ENCODE measurements around the gene SH3PXD2A.

Gene SH3PXD2A

DNA sequence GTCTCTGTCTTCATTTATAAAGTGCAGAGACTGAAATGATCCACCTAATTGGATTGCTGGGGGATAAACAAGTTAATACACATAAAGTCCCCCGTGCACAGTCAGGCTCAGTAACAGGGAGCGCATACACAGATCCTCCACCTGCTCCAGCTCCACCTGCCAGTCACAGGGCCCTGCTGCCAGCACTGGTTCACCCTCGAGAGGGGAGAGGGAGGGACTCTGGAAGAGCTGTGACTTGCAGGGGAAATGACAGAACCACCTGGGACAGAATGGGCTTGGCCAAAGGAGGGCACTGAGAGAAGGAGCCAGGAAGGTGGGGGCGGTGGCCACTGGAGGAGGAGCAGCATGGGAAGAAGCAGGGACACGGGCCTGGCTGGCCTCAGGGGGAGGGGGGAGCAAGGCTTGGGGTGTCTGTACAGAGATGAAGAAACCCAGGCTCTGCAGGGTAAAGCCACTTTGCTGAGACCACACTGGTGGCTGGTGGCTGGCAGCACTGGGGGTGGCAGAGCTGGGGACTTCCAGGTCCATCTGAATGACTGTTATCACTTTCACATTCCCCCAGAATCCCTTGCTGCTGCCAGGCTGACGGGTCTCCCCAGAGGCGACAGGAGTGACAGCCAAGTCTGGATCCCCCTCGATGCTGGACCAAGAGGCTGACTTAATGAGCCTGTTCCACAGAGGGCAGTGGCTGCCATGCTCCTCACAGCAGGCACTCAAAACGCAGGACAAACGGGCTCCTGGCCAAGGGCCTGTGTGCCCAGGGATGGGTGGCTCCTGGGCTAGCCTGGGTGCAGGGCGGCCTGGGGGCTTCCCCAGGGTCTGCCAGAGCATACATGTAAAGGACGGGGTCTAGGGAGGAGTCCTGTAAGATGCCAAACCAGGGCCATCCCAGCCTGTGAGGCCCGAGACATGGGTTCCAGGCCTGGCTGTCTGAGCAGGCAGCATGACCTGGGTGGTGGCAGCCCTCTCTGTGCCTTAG is 151.1 kb downstream of the SH3PXD2A start:
- no peak for DNase-seq (ENCODE audit: low read depth, low spot score)
- no peak overlapping the region for H3K4me3 ChIP-seq (ENCODE audit: low read depth, low read length)
- TF ChIP-seq, protein P1, sequence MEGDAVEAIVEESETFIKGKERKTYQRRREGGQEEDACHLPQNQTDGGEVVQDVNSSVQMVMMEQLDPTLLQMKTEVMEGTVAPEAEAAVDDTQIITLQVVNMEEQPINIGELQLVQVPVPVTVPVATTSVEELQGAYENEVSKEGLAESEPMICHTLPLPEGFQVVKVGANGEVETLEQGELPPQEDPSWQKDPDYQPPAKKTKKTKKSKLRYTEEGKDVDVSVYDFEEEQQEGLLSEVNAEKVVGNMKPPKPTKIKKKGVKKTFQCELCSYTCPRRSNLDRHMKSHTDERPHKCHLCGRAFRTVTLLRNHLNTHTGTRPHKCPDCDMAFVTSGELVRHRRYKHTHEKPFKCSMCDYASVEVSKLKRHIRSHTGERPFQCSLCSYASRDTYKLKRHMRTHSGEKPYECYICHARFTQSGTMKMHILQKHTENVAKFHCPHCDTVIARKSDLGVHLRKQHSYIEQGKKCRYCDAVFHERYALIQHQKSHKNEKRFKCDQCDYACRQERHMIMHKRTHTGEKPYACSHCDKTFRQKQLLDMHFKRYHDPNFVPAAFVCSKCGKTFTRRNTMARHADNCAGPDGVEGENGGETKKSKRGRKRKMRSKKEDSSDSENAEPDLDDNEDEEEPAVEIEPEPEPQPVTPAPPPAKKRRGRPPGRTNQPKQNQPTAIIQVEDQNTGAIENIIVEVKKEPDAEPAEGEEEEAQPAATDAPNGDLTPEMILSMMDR (IDR thresholded peaks at IDR 0.05; ENCODE audit: low read depth, low read length): no peak
- in situ Hi-C loops (cut with HindIII; ENCODE audit: low sequenced_read_pairs): no loop called here

DNA sequence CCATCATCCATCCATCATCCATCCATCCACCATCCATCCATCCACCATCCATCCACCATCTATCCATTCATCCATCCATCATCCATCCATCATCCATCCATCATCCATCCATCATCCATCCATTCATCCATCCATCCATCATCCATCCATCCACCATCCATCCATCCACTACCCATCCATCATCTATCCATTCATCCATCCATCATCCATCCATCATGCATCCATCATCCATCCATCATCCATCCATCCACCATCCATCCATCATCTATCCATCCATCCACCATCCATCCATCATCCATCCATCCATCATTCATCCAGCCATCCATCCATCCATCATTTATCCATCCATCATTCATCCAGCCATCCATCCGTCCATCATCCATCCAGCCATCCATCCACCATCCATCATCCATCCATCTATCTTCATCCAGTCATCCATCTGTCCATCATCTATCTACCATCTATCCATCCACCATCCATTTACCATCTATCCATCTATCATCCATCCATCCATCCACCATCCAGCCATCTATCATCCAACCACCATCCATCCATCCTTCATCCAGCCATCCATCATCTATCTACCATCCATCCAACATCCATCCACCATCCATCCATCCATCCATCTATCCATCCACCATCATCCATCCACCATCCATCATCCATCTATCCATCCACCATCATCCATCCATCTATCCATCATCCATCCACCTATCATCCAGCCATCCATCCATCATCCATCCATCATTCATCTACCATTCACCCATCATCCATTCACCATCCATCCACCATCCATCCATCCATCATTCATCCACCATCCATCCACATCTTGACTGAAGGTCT is 153.8 kb downstream of the SH3PXD2A start:
- H3K4me3 ChIP-seq (ENCODE audit: low read depth, low read length): no peak overlapping the region

DNA sequence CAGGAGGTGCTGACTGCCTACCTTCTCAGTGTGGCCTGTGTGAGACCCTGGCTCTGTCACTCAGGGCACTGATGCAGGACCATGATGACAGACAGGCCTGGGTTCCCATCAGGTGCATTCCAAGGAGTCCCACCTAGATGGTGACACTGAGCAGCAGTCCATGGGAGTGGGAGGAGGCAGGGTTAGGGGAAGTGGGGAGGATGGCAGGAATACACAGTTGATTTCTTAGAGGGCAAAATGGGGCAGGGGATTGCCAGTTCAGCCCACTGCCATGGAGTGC is 155.0 kb downstream of the SH3PXD2A start:
- in situ Hi-C loops (cut with HindIII; ENCODE audit: low sequenced_read_pairs): no loop called here

More for the DNA sequence above, 153.8 kb downstream of the SH3PXD2A start:
- in situ Hi-C loops (cut with HindIII; ENCODE audit: low sequenced_read_pairs): no loop called here
- TF ChIP-seq, protein P1 (IDR thresholded peaks at IDR 0.05; ENCODE audit: low read depth, low read length): no peak
- no peak for DNase-seq (ENCODE audit: low read depth, low spot score)

DNA sequence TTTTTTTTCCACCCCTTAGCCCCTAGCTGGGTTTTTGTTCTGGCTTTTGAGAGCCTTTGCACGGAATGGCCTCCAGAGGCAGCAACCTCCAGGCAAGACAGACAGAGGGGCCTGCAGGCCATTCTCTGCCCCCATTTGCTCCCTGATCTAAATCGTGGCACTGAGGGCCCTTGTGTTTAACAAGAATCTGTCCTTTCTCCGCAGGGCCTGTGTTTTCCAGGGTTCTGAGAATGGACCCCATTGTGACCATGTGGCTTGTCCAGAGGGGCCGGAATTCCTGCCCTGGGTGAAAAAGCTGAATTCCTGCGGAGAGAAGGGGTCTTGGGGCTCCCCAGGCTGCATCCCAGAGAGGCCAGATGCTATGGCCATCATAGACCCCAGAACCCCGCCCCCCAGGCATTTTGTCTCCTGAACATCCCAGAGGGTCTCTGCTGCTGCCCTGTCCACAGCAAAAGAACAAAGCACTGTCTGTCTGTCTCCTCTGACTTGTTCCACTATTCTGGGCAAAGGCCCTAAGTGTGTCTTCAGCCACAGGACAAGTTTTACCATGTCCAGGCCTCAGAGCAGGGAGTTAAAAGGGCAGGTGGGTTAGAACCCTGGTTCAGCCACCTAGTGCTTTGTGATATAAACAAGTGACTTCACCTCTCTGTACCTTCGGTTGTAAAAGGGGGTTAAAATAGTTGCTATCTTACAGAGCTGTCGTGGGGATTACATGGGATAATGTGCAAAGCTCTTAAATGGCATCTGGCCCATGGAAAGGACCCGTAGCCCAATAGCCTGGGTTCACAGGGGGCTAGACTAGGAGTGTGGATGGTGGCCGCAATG is 155.6 kb downstream of the SH3PXD2A start:
- no peak for DNase-seq (ENCODE audit: low read depth, low spot score)
- no peak overlapping the region for H3K4me3 ChIP-seq (ENCODE audit: low read depth, low read length)
- in situ Hi-C loops (cut with HindIII; ENCODE audit: low sequenced_read_pairs): no loop called here
- TF ChIP-seq, protein P1 (IDR thresholded peaks at IDR 0.05; ENCODE audit: low read depth, low read length): peak; percentile 21

More for the DNA sequence above, 155.0 kb downstream of the SH3PXD2A start:
- TF ChIP-seq, protein P1 (IDR thresholded peaks at IDR 0.05; ENCODE audit: low read depth, low read length): no peak
- H3K4me3 ChIP-seq (ENCODE audit: low read depth, low read length): no peak overlapping the region
- no peak for DNase-seq (ENCODE audit: low read depth, low spot score)

DNA sequence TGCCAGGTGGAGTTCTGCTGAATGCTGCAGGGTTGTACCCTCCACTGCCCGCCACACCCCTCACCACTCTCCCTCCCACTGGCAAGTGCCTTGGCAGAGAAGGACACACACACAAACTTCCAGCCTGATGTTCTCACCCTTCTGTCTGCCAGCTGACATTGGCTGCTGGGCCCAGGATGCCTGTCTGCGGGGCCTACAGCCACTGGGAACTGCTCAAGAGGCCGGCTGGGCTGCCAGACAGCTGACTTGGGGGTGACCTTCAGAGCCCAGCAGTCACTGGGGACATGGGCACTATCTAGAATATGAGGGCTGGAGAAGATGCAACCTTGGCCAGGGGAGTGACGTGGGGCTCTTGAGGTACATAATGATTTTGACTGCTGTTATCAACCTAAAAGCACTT is 157.1 kb downstream of the SH3PXD2A start:
- no peak for DNase-seq (ENCODE audit: low read depth, low spot score)
- TF ChIP-seq, protein P1 (IDR thresholded peaks at IDR 0.05; ENCODE audit: low read depth, low read length): no peak
- H3K4me3 ChIP-seq (ENCODE audit: low read depth, low read length): no peak overlapping the region
- in situ Hi-C loops (cut with HindIII; ENCODE audit: low sequenced_read_pairs): no loop called here

DNA sequence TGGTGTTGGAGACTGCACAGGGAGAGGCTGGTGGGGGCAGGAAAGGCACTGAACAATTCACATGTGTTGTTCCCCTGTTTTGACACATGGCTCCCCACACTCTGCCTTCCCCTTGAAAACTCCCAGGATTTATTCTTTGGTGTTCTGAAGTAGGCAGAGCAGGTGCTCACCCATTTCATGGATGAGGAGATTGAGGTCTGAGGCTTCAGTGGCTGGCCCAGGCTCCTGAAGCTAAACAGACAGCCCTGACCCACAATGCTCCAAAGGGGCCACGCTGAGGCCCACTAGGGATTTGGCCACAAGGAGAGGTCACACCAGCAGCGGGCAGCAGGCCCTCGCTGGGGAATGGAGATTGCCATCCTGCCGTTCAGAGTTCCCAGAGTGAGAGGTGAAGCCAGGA is 157.6 kb downstream of the SH3PXD2A start:
- DNase-seq (ENCODE audit: low read depth, low spot score): no peak
- TF ChIP-seq, protein P1 (IDR thresholded peaks at IDR 0.05; ENCODE audit: low read depth, low read length): no peak
- no peak overlapping the region for H3K4me3 ChIP-seq (ENCODE audit: low read depth, low read length)
- in situ Hi-C loops (cut with HindIII; ENCODE audit: low sequenced_read_pairs): no loop called here
